ENCODE measurements around the gene CD48.

CD48 gene

DNA sequence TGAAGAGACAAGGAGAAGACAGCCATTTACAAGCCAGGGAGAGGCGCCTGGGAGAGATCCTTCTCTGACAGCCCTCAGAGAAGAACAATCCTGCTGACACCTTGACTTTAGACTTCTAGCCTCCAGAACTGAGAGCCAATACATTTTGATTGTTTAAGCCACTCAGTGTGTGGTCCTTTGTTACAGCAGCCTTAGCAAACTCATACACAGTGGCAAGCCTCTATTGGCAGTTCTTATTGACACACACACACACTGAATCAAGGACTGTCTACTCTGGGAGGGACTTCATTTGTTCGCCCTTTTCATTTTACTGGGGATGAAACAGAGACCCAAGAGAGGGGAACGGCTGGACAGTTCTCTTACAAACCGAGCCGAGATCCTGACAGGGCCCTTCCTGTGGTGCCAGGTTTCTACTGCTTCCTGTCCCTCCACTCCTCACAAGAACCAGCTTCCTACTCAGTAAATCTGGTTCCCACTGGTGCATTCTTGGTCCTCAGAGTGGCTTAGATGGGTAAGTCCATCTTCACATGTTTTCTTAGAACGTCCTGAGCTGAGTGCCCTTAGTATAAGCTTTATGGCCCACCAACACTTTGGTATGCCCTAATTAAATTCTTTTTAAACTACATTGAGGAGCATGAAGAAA lies 79.5 kb downstream of the CD48 start:
- Histone ChIP-seq H3K4me3 (ENCODE audit: low read length, poor library complexity, severe bottlenecking) (no peak overlapping the region), H3K9me3 (ENCODE audit: insufficient read depth, low read depth, low read length) (no peaks in the 10 kb centered on the region)
- TF ChIP-seq EZH2phosphoT487 (IDR thresholded peaks at IDR 0.05; ENCODE audit: borderline replicate concordance) = no peak
- TF ChIP-seq, protein P1, sequence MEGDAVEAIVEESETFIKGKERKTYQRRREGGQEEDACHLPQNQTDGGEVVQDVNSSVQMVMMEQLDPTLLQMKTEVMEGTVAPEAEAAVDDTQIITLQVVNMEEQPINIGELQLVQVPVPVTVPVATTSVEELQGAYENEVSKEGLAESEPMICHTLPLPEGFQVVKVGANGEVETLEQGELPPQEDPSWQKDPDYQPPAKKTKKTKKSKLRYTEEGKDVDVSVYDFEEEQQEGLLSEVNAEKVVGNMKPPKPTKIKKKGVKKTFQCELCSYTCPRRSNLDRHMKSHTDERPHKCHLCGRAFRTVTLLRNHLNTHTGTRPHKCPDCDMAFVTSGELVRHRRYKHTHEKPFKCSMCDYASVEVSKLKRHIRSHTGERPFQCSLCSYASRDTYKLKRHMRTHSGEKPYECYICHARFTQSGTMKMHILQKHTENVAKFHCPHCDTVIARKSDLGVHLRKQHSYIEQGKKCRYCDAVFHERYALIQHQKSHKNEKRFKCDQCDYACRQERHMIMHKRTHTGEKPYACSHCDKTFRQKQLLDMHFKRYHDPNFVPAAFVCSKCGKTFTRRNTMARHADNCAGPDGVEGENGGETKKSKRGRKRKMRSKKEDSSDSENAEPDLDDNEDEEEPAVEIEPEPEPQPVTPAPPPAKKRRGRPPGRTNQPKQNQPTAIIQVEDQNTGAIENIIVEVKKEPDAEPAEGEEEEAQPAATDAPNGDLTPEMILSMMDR (conservative IDR thresholded peaks at IDR 0.05; ENCODE audit: low read length) = no peak

DNA sequence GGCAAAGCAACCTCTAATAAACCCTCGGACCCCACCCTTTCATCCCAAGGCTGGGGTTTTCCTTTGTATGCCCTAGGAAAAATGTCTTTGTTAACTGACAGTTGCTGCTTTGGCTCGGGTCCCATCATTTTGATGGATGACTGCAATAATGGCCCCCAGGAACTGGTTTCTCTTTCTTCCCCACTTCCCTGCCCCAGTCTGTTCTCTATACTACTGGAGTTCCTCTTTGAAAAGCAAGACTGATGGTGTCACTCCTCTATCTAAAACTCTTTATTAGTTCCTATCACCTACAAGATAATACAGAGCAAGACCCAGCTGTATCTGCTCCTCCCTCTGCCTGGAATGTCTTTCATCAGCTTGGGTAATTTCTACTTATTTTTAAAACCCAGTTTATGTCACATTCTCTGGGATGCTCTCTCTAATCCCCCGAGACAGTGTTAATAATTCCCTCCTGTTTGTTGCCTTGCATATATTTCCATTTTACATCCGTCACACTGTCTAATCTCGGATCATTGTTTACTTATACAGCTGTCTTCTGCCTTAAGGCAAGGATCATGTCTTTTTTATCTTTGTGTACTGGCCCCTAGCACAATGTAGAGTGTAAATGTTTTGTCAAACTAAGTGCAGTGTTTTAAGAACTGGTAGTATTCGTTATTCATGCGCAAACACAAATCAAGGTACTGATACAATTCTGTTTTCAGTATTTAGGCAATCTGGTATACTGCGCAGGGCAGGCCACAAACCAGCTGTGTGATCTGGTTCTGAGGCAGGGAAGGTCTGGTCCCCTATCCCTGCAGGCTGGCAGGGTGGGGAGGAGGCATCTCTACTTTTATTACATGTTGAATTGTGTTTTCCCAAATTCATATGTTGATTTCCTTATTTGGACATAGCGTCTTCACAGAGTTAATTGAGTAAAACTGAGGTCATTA lies 80.8 kb downstream of the CD48 start:
- no peaks in the 10 kb centered on the region for H3K36me3 ChIP-seq (ENCODE audit: insufficient read depth, low read length)
- no peaks in the 10 kb centered on the region for H3F3A ChIP-seq (ENCODE audit: low read depth)
- no peaks in the 10 kb centered on the region for H3K9me2 ChIP-seq (replicated peaks; ENCODE audit: low read depth, low read length)
- H4K20me1 ChIP-seq (ENCODE audit: insufficient read depth, low read length, poor library complexity, severe bottlenecking) = no peaks in the 10 kb centered on the region
- peaks cover 14% of the 10 kb centered on the region for H3K4me1 ChIP-seq (ENCODE audit: insufficient read depth, low read length, poor library complexity, severe bottlenecking)
- no peak overlapping the region for H3K4me2 ChIP-seq (ENCODE audit: low read depth, low read length, poor library complexity, severe bottlenecking)
- H3K9me3 ChIP-seq (ENCODE audit: insufficient read depth, low read depth, low read length) = no peaks in the 10 kb centered on the region
- no peaks in the 10 kb centered on the region for H3K79me2 ChIP-seq (ENCODE audit: insufficient read depth, low read length)
- H2AFZ ChIP-seq (ENCODE audit: low read length) = no peak overlapping the region
- TF ChIP-seq, protein P1 (conservative IDR thresholded peaks at IDR 0.05; ENCODE audit: low read length) = no peak
- TF ChIP-seq EZH2phosphoT487 (IDR thresholded peaks at IDR 0.05; ENCODE audit: borderline replicate concordance) = no peak
- H3K27me3 ChIP-seq (ENCODE audit: insufficient read depth, low read length, poor library complexity, severe bottlenecking) = no peaks in the 10 kb centered on the region
- no peak overlapping the region for H3K4me3 ChIP-seq (ENCODE audit: low read length, poor library complexity, severe bottlenecking)
- H3K9ac ChIP-seq (ENCODE audit: low read depth, low read length, poor library complexity, severe bottlenecking) = no peak overlapping the region

More for the DNA sequence above, 79.5 kb downstream of the CD48 start:
- no peak overlapping the region for H3K9ac ChIP-seq (ENCODE audit: low read depth, low read length, poor library complexity, severe bottlenecking)
- no peaks in the 10 kb centered on the region for H3K36me3 ChIP-seq (ENCODE audit: insufficient read depth, low read length)
- no peaks in the 10 kb centered on the region for H4K20me1 ChIP-seq (ENCODE audit: insufficient read depth, low read length, poor library complexity, severe bottlenecking)
- H3K4me2 ChIP-seq (ENCODE audit: low read depth, low read length, poor library complexity, severe bottlenecking) = no peak overlapping the region
- H3K27me3 ChIP-seq (ENCODE audit: insufficient read depth, low read length, poor library complexity, severe bottlenecking) = no peaks in the 10 kb centered on the region
- H3K79me2 ChIP-seq (ENCODE audit: insufficient read depth, low read length) = no peaks in the 10 kb centered on the region
- no peak overlapping the region for H2AFZ ChIP-seq (ENCODE audit: low read length)
- H3F3A ChIP-seq (ENCODE audit: low read depth) = no peaks in the 10 kb centered on the region
- H3K9me2 ChIP-seq (replicated peaks; ENCODE audit: low read depth, low read length) = no peaks in the 10 kb centered on the region
- peaks cover 13% of the 10 kb centered on the region for H3K4me1 ChIP-seq (ENCODE audit: insufficient read depth, low read length, poor library complexity, severe bottlenecking)

DNA sequence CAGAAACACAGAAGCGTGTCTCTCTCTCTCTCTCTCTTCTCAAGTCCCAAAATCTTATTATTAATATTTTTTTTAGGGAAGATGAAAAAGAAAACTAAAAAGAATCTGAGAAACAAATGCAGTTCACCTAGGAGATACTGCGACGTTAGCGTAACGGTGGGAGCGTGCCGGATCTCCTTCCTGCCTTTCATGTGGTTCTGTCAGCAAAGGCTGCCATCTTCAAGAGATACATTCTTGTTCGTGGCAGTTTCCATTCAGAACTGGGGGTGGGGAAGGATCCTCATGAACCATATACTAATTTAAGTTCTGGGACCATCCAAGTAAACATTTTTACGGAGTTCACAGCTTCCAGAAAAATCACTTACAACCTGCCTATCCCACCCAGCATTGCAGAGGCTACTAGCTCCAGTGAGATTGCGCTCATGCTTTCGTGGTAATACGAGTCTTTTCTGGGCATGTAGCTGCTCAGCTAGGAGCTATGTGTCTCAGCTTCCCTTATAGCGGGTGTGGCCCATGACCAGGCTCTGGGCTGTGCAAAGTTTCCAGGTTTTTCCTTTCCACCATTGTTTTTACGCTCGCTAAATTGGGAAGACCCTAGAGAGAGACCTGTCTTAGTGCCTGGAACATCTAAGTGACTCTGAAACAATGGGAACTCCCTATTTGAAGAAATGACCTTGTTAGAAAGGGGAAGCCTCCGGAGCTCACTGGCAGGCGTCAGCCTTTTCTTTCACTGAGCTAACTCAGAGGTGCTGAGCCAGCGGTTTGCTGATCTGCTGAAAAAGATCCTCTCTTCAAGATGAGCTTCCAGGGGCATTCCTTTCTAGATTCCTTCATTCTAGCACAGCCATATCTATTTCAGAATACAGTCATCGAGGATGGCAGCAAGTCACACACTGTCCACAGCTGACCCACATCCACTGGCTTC lies 82.1 kb downstream of the CD48 start:
- Histone ChIP-seq H3K9ac (ENCODE audit: low read depth, low read length, poor library complexity, severe bottlenecking) (no peak overlapping the region), H4K20me1 (ENCODE audit: insufficient read depth, low read length, poor library complexity, severe bottlenecking) (no peaks in the 10 kb centered on the region), H3F3A (ENCODE audit: low read depth) (no peaks in the 10 kb centered on the region), H3K36me3 (ENCODE audit: insufficient read depth, low read length) (no peaks in the 10 kb centered on the region), H3K4me2 (ENCODE audit: low read depth, low read length, poor library complexity, severe bottlenecking) (no peak overlapping the region), H3K27me3 (ENCODE audit: insufficient read depth, low read length, poor library complexity, severe bottlenecking) (no peaks in the 10 kb centered on the region), H3K9me2 (replicated peaks; ENCODE audit: low read depth, low read length) (no peaks in the 10 kb centered on the region), H3K79me2 (ENCODE audit: insufficient read depth, low read length) (no peaks in the 10 kb centered on the region), H2AFZ (ENCODE audit: low read length) (no peak overlapping the region), H3K4me1 (ENCODE audit: insufficient read depth, low read length, poor library complexity, severe bottlenecking) (peaks cover 25% of the 10 kb centered on the region), H3K9me3 (ENCODE audit: insufficient read depth, low read depth, low read length) (no peaks in the 10 kb centered on the region), H3K4me3 (ENCODE audit: low read length, poor library complexity, severe bottlenecking) (no peak overlapping the region)
- TF ChIP-seq EZH2phosphoT487 (IDR thresholded peaks at IDR 0.05; ENCODE audit: borderline replicate concordance) = no peak
- TF ChIP-seq, protein P1 (conservative IDR thresholded peaks at IDR 0.05; ENCODE audit: low read length) = no peak
